C4-2B (cell line): ENCODE results near the gene FKBP10.

Source experiments
- H3K27ac ChIP-seq: fragments of 450-650 bp; 2 replicates; pipeline ENCODE4 v1.5.1; 2017
- ZFX ChIP-seq: fragments of 450-650 bp; IDR thresholded peaks from 2 replicates; pipeline ENCODE4 v1.6.1; 2017
- TF ChIP-seq, protein P1 (sequence below): fragments of 450-650 bp; conservative IDR thresholded peaks from 2 replicates; pipeline ENCODE4 v1.5.1; 2017; ENCODE audit warnings: mild to moderate bottlenecking

FKBP10 gene

DNA sequence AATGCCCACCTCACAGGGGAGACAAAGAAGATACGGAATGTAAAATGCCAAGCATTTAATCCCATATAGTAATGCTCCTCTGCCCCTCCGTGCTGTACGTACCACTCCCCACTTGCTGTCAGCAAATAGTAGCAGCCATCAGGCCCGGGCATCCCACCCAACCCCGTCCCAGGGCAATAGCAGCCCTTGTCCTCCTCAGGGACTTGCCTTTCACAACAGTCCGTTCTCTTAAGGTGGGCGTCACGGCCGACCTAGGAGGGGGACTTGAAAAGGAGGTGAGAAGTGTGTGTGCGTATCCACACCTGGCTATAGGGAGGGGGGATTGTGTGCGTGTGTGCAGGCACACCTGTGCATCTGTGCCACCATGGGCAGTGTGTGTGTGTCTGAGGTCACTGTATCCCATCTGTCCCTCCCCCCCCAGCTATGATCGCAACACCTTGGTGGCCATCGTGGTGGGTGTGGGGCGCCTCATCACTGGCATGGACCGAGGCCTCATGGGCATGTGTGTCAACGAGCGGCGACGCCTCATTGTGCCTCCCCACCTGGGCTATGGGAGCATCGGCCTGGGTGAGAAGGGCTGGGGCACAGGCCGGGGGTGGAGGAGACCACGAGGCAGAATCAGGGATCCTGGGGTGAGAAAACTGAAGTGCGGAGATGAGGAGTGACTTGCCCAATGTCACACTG, 4.0 kb downstream of the FKBP10 start:
- H3K27ac ChIP-seq = no peak overlapping the region
- TF ChIP-seq, protein P1, sequence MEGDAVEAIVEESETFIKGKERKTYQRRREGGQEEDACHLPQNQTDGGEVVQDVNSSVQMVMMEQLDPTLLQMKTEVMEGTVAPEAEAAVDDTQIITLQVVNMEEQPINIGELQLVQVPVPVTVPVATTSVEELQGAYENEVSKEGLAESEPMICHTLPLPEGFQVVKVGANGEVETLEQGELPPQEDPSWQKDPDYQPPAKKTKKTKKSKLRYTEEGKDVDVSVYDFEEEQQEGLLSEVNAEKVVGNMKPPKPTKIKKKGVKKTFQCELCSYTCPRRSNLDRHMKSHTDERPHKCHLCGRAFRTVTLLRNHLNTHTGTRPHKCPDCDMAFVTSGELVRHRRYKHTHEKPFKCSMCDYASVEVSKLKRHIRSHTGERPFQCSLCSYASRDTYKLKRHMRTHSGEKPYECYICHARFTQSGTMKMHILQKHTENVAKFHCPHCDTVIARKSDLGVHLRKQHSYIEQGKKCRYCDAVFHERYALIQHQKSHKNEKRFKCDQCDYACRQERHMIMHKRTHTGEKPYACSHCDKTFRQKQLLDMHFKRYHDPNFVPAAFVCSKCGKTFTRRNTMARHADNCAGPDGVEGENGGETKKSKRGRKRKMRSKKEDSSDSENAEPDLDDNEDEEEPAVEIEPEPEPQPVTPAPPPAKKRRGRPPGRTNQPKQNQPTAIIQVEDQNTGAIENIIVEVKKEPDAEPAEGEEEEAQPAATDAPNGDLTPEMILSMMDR = no peak
- TF ChIP-seq ZFX = no peak

DNA sequence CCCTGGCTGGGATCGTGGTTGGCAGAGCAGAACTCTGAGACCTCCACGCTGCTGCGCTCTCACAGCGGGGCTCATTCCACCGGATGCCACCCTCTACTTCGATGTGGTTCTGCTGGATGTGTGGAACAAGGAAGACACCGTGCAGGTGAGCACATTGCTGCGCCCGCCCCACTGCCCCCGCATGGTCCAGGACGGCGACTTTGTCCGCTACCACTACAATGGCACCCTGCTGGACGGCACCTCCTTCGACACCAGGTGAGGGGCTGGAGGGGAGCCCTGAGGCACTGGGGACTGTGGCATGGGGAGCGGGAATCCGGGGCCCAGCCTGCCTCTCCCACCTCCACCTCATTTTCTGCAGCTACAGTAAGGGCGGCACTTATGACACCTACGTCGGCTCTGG, 5.2 kb downstream of the FKBP10 start:
- TF ChIP-seq, protein P1 = no peak
- no peak for TF ChIP-seq ZFX
- H3K27ac ChIP-seq = no peak overlapping the region

DNA sequence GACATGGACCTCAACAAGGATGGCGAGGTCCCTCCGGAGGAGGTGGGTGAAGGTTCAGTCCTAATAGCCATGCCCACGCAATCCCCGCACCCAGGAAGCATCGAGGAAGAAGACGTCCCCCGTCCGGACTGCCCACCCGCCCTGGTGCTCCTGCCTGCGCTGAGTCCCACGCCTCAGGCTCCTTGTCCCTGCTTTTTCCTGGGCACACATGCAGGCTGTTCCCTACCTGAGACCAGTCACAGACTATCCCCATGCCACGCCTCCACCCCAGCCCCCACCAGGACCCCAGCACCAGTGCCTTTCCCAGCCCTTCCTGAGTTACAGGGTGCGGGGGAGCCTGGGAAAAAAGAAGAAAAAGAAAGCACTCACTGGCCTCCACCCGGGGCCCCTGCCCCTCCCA, 9.0 kb downstream of the FKBP10 start:
- TF ChIP-seq, protein P1 = no peak
- no peak for TF ChIP-seq ZFX
- H3K27ac ChIP-seq = no peak overlapping the region

DNA sequence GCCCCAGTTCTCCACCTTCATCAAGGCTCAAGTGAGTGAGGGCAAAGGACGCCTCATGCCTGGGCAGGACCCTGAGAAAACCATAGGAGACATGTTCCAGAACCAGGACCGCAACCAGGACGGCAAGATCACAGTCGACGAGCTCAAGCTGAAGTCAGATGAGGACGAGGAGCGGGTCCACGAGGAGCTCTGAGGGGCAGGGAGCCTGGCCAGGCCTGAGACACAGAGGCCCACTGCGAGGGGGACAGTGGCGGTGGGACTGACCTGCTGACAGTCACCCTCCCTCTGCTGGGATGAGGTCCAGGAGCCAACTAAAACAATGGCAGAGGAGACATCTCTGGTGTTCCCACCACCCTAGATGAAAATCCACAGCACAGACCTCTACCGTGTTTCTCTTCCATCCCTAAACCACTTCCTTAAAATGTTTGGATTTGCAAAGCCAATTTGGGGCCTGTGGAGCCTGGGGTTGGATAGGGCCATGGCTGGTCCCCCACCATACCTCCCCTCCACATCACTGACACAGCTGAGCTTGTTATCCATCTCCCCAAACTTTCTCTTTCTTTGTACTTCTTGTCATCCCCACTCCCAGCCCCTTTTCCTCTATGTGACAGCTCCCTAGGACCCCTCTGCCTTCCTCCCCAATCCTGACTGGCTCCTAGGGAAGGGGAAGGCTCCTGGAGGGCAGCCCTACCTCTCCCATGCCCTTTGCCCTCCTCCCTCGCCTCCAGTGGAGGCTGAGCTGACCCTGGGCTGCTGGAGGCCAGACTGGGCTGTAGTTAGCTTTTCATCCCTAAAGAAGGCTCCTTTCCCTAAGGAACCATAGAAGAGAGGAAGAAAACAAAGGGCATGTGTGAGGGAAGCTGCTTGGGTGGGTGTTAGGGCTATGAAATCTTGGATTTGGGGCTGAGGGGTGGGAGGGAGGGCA, 9.7 kb downstream of the FKBP10 start:
- TF ChIP-seq, protein P1 = no peak
- H3K27ac ChIP-seq = no peak overlapping the region

DNA sequence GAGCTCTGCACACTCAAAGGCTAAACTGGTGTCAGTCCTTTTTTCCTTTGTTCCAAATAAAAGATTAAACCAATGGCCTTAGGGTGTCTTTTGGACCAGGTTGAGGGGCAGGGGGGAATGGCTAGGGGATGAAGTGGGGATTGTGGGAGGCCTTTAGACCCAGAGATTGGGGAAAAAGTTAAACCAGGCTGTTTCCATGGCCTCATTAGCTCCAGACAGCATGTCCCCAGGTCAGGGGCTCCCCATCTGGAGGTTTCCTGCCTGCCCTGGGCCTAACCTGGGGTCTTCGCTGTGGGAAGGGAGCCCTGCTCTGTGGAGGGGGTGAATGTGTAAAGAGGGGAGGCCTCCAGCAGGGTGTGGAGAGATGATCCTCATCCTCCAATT, 10.3 kb downstream of the FKBP10 start:
- TF ChIP-seq, protein P1 = no peak
- no peak for TF ChIP-seq ZFX
- H3K27ac ChIP-seq = no peak overlapping the region

DNA sequence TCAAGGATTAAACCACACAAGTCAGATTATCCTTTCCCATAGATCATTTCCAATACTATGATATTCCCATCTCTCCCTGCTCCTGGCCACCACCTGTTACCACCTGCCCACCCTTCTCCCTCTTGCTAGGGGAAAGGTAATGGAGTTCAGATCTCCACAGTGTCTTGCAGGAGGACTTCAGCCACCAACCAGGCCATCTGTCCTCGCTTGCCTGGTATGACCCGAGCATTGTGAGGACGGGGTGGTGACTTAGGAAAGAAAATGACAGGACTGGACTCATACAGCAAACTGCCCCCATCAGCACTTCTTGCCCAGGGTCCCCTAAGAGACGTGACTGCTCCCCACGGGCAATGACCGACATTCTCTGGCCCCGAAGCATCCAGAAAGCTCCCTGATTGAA, 10.8 kb downstream of the FKBP10 start:
- H3K27ac ChIP-seq = no peak overlapping the region
- TF ChIP-seq, protein P1 = no peak
- no peak for TF ChIP-seq ZFX

DNA sequence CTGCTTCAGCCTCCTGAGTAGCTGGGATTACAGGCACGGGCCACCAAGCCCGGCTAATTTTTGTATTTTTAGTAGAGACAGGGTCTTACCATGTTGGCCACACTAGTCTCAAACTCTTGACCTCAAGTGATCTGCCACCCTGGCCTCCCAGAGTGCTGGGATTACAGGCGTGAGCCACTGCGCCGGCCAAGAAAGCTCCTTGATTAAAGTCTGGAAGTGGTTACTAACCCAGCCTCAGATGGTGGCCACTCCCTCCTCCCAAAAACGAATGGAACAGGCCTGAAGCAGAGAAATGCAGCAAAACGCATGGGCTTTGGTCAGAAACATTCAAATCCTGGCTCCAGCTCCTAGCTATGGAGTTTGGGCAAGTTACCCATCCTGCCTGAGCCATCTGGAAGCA, 11.3 kb downstream of the FKBP10 start:
- no peak overlapping the region for H3K27ac ChIP-seq
- no peak for TF ChIP-seq ZFX
- TF ChIP-seq, protein P1 = no peak
